Prostate gland (tissue), 2 donors: ENCODE data around the gene NOVA2.

Experiments
- CTCF ChIP-seq, 4 experiments: fragments of 200-600 bp in 2 of 4; fragments of 450-650 bp in 2 of 4; sonication (generic) in 2 of 4; IDR thresholded peaks; 1 replicate in 3 of 4; 2 replicates in 1 of 4; pipeline ENCODE4 v1.5.1; 2016 to 2019; ENCODE audit warnings: antibody characterized with exemption in 4 of 4, mild to moderate bottlenecking in 2 of 4, moderate library complexity in 2 of 4
- POLR2A ChIP-seq: fragments of 450-650 bp; IDR thresholded peaks from one replicate; pipeline ENCODE4 v1.6.1; 2016; ENCODE audit warnings: antibody characterized with exemption, mild to moderate bottlenecking
- POLR2AphosphoS5 ChIP-seq: sonication (generic); formaldehyde crosslinking; IDR thresholded peaks from one replicate; pipeline ENCODE4 v1.6.1; 2017; ENCODE audit warnings: antibody characterized with exemption

GRCh38 chr19:45901432-45901911 lies 72.2 kb downstream of the NOVA2 start:
- TF ChIP-seq POLR2A, result no peak
- TF ChIP-seq CTCF (IDR thresholded peaks at IDR 0.05), result no peak
- TF ChIP-seq POLR2AphosphoS5, result no peak
